Rectal smooth muscle tissue (tissue), 1 donor: ENCODE results near the gene HOXC9.
"Not testable (repeated sequence)": the region's sequence is repeated elsewhere in the genome, so short reads cannot be mapped to it uniquely, and the experiment has no call there.

Experiments used
- H3K27ac ChIP-seq: one replicate; pipeline ENCODE4 v1.7.0; 2013; ENCODE audit warnings: low read depth, low read length, inconsistent platforms
- H3K27me3 ChIP-seq: one replicate; pipeline ENCODE4 v1.7.0; 2013; ENCODE audit warnings: low read length; ENCODE audit not compliant: control insufficient read depth, insufficient read depth
- H3K36me3 ChIP-seq: one replicate; pipeline ENCODE4 v1.7.0; 2013; ENCODE audit warnings: low read length; ENCODE audit not compliant: control insufficient read depth, insufficient read depth
- H3K4me1 ChIP-seq: one replicate; pipeline ENCODE4 v1.7.0; 2013; ENCODE audit warnings: low read length; ENCODE audit not compliant: control insufficient read depth, insufficient read depth
- H3K4me3 ChIP-seq: one replicate; pipeline ENCODE4 v1.7.0; 2013; ENCODE audit warnings: low read length
- H3K9ac ChIP-seq: one replicate; pipeline ENCODE4 v1.7.0; 2013; ENCODE audit warnings: low read length

HOXC9 gene

DNA sequence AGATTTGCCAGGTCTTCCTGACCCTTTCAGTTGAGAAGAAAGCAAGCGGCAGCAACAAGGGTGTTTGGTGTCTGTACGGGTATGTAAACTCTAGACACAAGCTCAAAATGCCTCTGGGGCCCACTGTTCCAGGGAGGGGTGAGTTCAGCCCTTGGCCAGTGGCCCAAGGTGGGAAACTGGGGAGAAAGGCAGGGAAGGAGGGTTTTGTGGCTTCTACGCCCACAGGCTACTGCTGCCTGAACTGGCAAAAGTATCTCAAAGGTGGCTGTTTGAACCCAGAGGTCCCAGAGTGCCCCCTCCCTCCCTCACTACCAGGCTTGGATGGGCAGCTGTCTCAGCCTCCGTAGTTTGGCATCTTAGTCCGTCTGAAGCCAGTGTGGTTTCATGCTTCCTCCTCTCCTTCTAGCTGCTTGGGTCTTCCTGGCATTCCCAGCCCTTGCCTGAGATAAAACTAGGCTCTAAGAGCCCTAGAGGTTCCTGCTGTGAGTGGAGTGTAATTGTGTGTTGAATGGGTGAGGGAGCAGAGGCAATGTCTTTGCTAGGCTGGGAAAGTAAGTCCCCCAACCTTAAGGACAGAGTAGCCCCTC is 38.4 kb downstream of the HOXC9 start:
- Histone ChIP-seq H3K36me3 (no peaks in the 10 kb centered on the region), H3K27me3 (peaks cover 22% of the 10 kb centered on the region), H3K4me3 (no peak overlapping the region), H3K27ac (no peak overlapping the region), H3K9ac (no peak overlapping the region), H3K4me1 (no peaks in the 10 kb centered on the region)

DNA sequence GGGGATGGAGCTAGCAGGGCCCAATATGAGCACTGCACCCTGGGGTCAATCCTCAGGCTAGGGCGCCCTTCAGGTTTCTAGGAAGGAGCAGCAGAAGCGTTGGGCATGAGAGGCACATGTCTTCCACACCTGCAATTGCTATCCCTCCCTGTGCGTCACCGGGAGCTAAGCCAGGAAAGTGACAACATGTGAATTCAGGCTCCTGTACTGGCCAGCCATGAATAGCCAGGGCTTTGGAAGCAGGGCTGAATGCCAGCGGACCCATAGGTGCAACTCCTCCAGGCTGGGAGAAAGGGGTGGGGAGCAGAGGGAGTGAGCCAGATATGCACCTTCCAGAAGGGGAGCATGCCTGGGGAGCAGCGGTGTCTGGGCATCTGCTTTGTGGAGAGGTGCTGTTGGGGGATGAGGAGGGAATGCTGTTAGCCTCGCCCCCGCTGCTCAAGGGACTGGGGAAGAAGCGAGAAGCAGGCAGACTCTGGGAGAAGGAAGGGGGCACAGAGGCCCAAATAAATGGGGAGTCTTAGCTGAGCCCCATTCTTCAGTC is 39.0 kb downstream of the HOXC9 start:
- Histone ChIP-seq H3K4me3 (no peak overlapping the region), H3K36me3 (no peaks in the 10 kb centered on the region), H3K9ac (no peak overlapping the region), H3K27me3 (peaks cover 21% of the 10 kb centered on the region), H3K27ac (no peak overlapping the region), H3K4me1 (no peaks in the 10 kb centered on the region)

DNA sequence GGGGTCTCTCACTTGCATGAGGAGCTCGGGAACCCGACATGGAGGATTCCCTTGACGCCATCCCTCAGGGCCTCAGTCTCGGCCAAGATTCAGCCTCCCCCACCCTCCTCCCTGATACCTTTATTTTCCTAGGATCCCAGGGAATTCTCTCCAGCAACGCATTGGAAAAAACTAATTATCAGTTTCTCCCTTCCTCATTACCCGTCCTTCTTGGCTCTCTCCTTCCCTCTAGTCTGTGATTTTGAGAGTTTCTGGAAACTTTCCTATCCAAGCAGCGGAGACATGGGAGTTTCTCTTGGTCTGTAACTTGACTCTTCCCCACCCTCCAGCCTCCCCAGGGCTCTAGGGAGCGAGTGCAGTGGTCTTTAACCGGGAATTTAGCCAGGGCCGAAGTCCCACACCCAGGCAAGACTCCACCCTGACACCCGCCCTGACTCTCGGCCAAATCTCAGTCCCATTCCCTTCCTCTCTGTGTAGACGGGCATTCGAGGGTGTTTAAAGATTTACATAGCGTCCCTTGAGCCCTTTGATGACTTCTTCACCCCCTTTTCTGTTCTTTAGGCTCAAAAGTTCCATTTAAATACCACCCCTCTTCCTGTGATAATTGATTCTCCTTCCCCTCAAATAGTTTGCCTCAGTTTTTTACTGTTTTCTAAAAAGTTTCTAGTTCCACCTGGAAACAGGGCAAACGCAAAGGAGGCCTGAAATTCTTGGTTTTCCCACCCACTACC is 39.6 kb downstream of the HOXC9 start:
- no peak overlapping the region for H3K9ac ChIP-seq
- H3K27ac ChIP-seq: no peak overlapping the region
- H3K36me3 ChIP-seq: no peaks in the 10 kb centered on the region
- H3K27me3 ChIP-seq: peaks cover 21% of the 10 kb centered on the region
- no peak overlapping the region for H3K4me3 ChIP-seq
- no peaks in the 10 kb centered on the region for H3K4me1 ChIP-seq

DNA sequence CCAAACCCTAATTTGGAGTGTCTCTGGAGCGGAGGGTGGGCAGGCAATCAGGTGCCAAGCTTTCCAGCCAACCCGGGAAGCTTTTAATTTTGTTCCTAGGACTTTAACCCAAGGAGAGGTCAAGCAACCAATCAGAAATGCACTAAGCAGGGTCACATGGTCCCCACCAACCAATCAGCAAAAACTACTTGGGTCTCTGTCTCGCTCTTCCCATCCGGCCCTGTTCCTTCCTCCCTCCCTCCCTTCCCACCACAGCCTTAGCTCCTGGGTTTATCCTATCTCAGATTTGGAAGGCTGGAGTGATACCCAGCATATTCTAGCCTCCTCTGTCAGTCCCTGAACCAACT is 40.2 kb downstream of the HOXC9 start:
- H3K27me3 ChIP-seq: peaks cover 17% of the 10 kb centered on the region
- H3K36me3 ChIP-seq: no peaks in the 10 kb centered on the region
- no peak overlapping the region for H3K9ac ChIP-seq
- no peaks in the 10 kb centered on the region for H3K4me1 ChIP-seq
- no peak overlapping the region for H3K4me3 ChIP-seq
- no peak overlapping the region for H3K27ac ChIP-seq

DNA sequence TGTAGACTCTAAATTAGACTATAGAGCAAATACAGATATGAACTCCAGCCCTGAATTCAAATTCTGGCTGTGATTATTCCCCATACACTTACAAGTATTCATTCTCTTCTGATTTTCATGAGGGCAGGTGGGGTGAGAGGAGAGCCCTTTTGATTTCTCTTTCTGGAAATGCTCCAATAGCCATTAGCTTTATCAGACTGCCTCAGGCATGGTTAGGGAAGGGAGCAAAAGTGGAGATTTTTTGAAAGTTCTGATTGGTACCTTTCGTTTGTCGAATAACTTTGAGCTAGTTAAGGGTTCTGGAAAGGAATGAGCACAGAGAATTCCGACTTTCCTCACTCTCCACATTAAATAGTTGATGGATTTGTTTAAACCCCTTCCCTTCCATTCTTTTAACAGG is 40.7 kb downstream of the HOXC9 start:
- Histone ChIP-seq H3K4me3 (no peak overlapping the region), H3K27me3 (peaks cover 12% of the 10 kb centered on the region), H3K4me1 (no peaks in the 10 kb centered on the region), H3K9ac (no peak overlapping the region), H3K27ac (no peak overlapping the region), H3K36me3 (no peaks in the 10 kb centered on the region)

DNA sequence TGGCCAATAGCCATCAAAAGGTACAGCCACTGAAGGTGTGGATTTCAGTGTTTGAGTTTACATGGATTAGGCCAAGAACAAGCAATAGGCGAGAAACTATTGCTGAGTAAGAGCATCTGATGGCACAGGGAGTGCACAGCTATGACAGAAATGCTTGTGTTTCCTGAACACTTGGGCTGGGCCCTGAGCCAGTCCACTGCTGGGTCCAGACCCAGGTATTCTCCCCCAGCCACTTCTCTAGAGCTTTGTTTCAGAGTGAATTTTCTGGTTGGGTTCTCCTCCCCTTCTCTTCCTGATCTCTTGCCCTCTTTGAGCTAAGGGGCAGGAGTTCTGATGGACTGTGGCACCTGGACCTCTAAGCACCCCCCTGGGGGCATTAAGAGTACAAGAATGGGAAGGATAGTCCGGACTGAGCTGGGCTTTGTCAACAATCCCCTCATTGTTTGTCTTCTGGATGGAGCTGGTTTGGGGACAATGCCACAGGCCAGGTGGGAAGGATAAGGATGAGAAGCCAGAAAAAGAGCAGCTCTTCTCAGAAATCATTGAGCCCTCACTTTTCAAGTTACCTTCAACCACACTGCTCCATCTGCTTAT is 41.2 kb downstream of the HOXC9 start:
- Histone ChIP-seq H3K36me3 (no peaks in the 10 kb centered on the region), H3K4me3 (no peak overlapping the region), H3K27me3 (peaks cover 15% of the 10 kb centered on the region), H3K27ac (no peak overlapping the region), H3K4me1 (no peaks in the 10 kb centered on the region), H3K9ac (no peak overlapping the region)

DNA sequence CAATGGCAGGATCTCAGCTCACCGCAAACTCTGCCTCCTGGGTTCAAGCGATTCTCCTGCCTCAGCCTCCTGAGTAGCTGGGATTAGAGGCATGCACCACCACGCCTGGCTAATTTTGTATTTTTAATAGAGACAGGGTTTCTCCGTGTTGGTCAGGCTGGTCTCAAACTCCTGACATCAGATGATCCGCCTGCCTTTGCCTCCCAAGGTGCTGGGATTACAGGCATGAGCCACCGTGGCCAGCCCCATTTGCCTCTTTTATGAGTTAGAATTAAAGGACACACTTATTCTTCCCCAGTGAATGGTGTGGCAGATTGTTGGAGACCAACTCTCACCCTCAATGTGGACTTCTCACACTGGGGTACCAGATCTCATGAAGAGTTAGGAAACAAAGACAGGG is 42.1 kb downstream of the HOXC9 start:
- H3K4me1 ChIP-seq, H3K36me3 ChIP-seq, H3K9ac ChIP-seq, H3K27ac ChIP-seq, H3K4me3 ChIP-seq: not testable (repeated sequence)
- peaks cover 19% of the 10 kb centered on the region for H3K27me3 ChIP-seq

DNA sequence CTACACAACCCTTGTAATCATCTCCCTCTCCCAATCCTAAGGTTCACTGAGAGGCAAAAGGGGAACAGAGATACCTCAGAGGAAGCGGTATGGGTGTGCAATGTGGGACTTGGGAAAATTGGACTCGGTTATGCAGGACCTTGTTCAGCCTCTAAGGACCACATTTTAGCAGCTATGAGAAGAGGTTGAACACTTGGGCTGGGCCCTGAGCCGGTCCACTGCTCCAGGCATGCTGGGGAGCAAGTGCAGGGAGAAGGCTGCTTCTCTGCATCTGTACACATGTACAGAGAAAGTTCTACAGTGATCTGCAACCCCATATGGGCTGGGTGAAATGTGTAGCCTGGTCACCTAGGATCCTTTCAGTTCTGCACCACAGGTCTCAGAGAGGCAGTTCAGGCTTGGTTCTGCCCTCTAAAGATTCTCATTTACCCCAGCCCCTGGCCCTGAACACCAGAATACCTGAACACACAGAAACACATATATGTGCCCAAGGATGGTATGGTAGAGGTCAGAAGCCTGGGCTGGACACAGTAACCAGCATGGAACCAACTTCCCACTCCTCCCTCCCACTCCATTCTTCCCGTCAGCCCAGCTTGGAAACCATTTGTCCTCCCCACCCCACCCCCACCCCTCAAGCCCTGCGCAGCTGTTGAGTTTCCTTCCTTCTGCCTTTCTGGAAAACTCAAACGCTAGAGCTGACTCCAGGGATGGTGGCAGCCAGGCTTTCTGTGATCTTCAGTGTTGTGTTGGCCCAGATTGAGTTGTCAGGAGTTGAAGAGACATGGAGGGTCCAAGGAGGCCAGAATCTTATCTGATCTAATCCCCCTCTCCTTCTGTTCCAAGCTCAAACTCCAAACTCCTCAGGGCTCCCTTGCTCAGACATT is 43.3 kb downstream of the HOXC9 start:
- Histone ChIP-seq H3K27me3 (peaks cover 20% of the 10 kb centered on the region), H3K36me3 (no peaks in the 10 kb centered on the region), H3K9ac (no peak overlapping the region), H3K4me1 (no peaks in the 10 kb centered on the region), H3K4me3 (no peak overlapping the region), H3K27ac (no peak overlapping the region)

DNA sequence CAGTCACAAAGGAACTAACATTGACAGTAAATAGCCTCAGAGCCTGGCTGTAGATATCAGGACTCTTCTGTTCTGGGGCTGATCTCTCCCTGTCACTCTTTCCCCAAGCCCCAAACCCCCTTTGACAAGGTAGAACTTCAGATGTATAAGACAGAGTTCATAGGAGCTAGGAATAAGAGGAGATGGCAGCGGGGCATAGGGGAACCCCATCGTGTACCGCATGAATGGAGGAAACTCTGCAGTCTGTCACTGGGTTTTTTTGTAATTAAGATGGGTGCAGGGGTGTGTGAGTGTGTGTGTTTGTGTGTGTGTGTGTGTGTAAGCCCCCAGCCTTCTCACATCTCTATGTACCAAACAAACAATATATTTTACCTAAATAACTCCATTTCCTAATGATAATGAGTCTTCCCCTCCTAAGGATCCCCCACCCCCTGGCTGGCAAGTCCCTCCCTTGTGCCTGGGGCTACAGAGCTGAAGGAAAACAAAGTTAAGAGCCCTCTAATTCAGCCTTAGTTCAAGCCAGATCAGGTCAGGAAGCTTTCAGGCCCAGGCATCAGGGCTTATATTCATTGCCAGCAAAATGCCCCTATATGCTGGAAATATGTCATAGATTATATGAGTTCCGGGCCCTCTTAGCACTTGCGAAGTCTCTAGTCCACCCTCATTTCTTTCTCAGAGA is 44.6 kb downstream of the HOXC9 start:
- Histone ChIP-seq H3K27me3 (peaks cover 11% of the 10 kb centered on the region), H3K9ac (no peak overlapping the region), H3K4me1 (no peaks in the 10 kb centered on the region), H3K27ac (no peak overlapping the region), H3K36me3 (no peaks in the 10 kb centered on the region), H3K4me3 (no peak overlapping the region)

DNA sequence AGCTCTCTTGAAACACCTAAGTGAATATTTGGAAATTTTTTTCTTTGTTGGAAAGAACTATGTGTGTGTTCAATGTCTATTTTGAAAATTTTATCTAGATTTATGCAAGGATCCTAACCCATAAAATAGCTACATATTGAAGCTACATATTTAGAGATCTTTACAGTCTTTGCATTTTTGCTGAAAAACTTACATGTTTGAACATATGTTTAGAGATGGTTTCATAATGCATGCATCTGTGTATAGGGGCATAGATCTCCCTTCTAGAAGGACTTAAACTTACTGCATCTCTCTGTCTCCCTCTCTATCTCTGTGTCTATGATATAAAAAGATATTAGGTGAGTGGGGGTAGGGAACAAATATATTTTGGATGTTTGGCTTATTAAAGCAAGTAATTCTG is 45.4 kb downstream of the HOXC9 start:
- Histone ChIP-seq H3K36me3 (no peaks in the 10 kb centered on the region), H3K27me3 (peaks cover 17% of the 10 kb centered on the region), H3K4me1 (no peaks in the 10 kb centered on the region)

DNA sequence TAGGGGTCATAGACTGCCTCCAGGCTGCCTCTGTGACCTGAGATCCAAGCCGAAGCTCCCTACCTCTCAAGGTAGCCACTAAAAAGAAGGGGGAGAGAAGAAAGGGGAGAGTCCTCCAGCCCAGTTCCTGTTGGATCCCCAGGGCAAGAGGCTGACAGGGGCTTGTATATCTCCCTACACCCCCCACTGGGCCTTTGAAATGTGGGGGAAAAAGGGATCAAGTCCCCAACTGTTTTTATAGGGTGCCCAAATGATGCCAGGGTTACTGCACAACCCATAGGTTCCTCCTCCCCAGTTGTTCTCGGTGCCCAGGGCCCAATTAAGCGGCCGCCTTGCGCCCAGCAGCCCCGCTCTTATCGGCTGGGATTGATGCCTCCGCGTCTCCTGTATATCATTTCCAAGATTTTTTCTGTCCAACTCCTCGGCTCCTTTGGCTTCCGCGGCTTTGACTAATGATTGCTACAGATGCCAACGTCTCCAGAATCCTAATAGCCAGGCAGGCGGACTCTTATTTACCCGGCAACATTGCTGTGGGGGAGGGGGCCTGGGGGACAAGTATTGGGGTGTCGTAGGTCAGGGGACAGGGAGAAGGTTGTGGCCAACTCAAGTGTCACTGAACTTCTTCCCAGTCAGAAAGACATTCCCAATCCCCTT is 46.0 kb downstream of the HOXC9 start:
- no peaks in the 10 kb centered on the region for H3K36me3 ChIP-seq

More for the DNA sequence above, 45.4 kb downstream of the HOXC9 start:
- no peak overlapping the region for H3K27ac ChIP-seq
- H3K4me3 ChIP-seq: no peak overlapping the region
- no peak overlapping the region for H3K9ac ChIP-seq

More for the DNA sequence above, 46.0 kb downstream of the HOXC9 start:
- Histone ChIP-seq H3K27me3 (peaks cover 20% of the 10 kb centered on the region), H3K4me1 (no peaks in the 10 kb centered on the region), H3K27ac (no peak overlapping the region), H3K9ac (no peak overlapping the region), H3K4me3 (no peak overlapping the region)
